NCI-H1092 (cell line): ENCODE data around the gene PRKN.
"Not testable (repeated sequence)": the region's sequence is repeated elsewhere in the genome, so short reads cannot be mapped to it uniquely, and the experiment has no call there.

Experiments
- DNase-seq: peaks from one replicate; lab custom pipeline; 2025; lab: John Stamatoyannopoulos, UW

The PRKN gene

GRCh38 chr6:162448294-162448693, 279.3 kb downstream of the PRKN start:
- no peak for DNase-seq

GRCh38 chr6:162443101-162443500, 284.5 kb downstream of the PRKN start:
- no peak for DNase-seq

GRCh38 chr6:162442687-162443086, 284.9 kb downstream of the PRKN start:
- DNase-seq, result peak; percentile 21

GRCh38 chr6:162441991-162442390, 285.6 kb downstream of the PRKN start:
- no peak for DNase-seq

GRCh38 chr6:162438980-162439379, 288.6 kb downstream of the PRKN start:
- no peak for DNase-seq

- DNase-seq, result no peak
Measured at GRCh38 chr6:162435071-162435470, 292.5 kb downstream of the PRKN start.

GRCh38 chr6:162421004-162421403, 306.6 kb downstream of the PRKN start:
- DNase-seq, result no peak

- DNase-seq, result no peak
Measured at GRCh38 chr6:162416831-162417537, 310.6 kb downstream of the PRKN start.

GRCh38 chr6:162416307-162416706, 311.3 kb downstream of the PRKN start:
- no peak for DNase-seq

- DNase-seq, result no peak
Measured at GRCh38 chr6:162409741-162410691, 317.6 kb downstream of the PRKN start.

GRCh38 chr6:162408826-162409535, 318.6 kb downstream of the PRKN start:
- DNase-seq, result no peak

- no peak for DNase-seq
Measured at GRCh38 chr6:162404951-162405350, 322.6 kb downstream of the PRKN start.

- no peak for DNase-seq
Measured at GRCh38 chr6:162403031-162403430, 324.5 kb downstream of the PRKN start.

GRCh38 chr6:162395181-162395580, 332.4 kb downstream of the PRKN start:
- no peak for DNase-seq

- DNase-seq, result not testable (repeated sequence)
Measured at GRCh38 chr6:162390961-162391811, 336.4 kb downstream of the PRKN start.

GRCh38 chr6:162389343-162390085, 338.1 kb downstream of the PRKN start:
- no peak for DNase-seq

GRCh38 chr6:162388383-162388777, 339.2 kb downstream of the PRKN start:
- no peak for DNase-seq

GRCh38 chr6:162387718-162388382, 339.7 kb downstream of the PRKN start:
- no peak for DNase-seq

- DNase-seq, result no peak
Measured at GRCh38 chr6:162385980-162386379, 341.6 kb downstream of the PRKN start.

- no peak for DNase-seq
Measured at GRCh38 chr6:162379757-162380409, 347.7 kb downstream of the PRKN start.
